ENCODE results near the gene SLC22A6. TPM values are rescaled to one million over a fixed set of nuclear protein-coding genes. Genes with fewer than 3 reads are reported as not detected.

The SLC22A6 gene
- total and polyA plus RNA-seq, 2 of the 13 experiments (the other 11 are each of a cell fraction or from before 2014, with no cell fraction given), result not detected

- H3K27me3 ChIP-seq (ENCODE audit: control insufficient read depth in 1 of 2, insufficient read depth in 2 of 2, low read length in 2 of 2), result peaks cover 8% of the 10 kb centered on the region in 2 experiments
- WGBS (ENCODE audit: low lambda C conversion rate), result 2% methylated on average over 4 of the region's 4 CpGs
- ATAC-seq (no peak), FAIRE-seq (no peak), DNase-seq (ENCODE audit: low spot score) (no peak)
- POLR2A ChIA-PET, result no interaction called here
- CTCF ChIA-PET (ENCODE audit: low intra/inter-chr PET ratio, low total read pairs), result no interaction called here
- H3K79me2 ChIP-seq (ENCODE audit: insufficient read depth, low read length), result no peaks in the 10 kb centered on the region
- H3K4me3 ChIP-seq (replicated peaks in 1 of 3; ENCODE audit: insufficient read depth in 1 of 3, low read depth in 2 of 3, low read length in 3 of 3), result no peak overlapping the region
- H2AFZ ChIP-seq (ENCODE audit: low read length), result no peak overlapping the region
- TF ChIP-seq FOXC1 (CRISPR knock-in tag; IDR thresholded peaks at IDR 0.05; ENCODE audit: borderline replicate concordance), result no peak
- BruUV-seq (replicated peaks), result no TSS peak
- in situ Hi-C loops (cut with HindIII; ENCODE audit: extremely low pct_ligation_motif_present, low pct_unique_long_range_greater_than_20kb), result no loop called here
- H3K9ac ChIP-seq (ENCODE audit: insufficient read depth, low read depth, low read length), result no peak overlapping the region
- no peaks in the 10 kb centered on the region for H4K20me1 ChIP-seq (ENCODE audit: insufficient read depth, low read length)
- no peaks in the 10 kb centered on the region for H3K9me3 ChIP-seq (ENCODE audit: low read length)
- H3K4me1 ChIP-seq (ENCODE audit: insufficient read depth, low read length), result no peaks in the 10 kb centered on the region
- H3K27ac ChIP-seq (ENCODE audit: extremely low read length, insufficient read depth, low read length), result no peak overlapping the region
- H3K4me2 ChIP-seq (ENCODE audit: low read depth, low read length), result no peak overlapping the region
- H3K36me3 ChIP-seq (replicated peaks in 1 of 2; ENCODE audit: control insufficient read depth in 1 of 2, insufficient read depth in 2 of 2, low read length in 2 of 2), result no peaks in the 10 kb centered on the region
- intact Hi-C loops (cut with micrococcal nuclease; ENCODE audit: unreplicated experiment), result no loop called here
Measured at GRCh38 chr11:62994775-62995174, 10.0 kb upstream of the SLC22A6 start.

- Histone ChIP-seq H4K20me1 (ENCODE audit: insufficient read depth, low read length) (no peaks in the 10 kb centered on the region), H3K36me3 (replicated peaks in 1 of 2; ENCODE audit: control insufficient read depth in 1 of 2, insufficient read depth in 2 of 2, low read length in 2 of 2) (no peaks in the 10 kb centered on the region), H3K4me3 (replicated peaks in 1 of 3; ENCODE audit: insufficient read depth in 1 of 3, low read depth in 2 of 3, low read length in 3 of 3) (no peak overlapping the region), H3K79me2 (ENCODE audit: insufficient read depth, low read length) (no peaks in the 10 kb centered on the region), H2AFZ (ENCODE audit: low read length) (no peak overlapping the region), H3K9me3 (ENCODE audit: low read length) (no peaks in the 10 kb centered on the region), H3K4me2 (ENCODE audit: low read depth, low read length) (no peak overlapping the region), H3K27ac (ENCODE audit: extremely low read length, insufficient read depth, low read length) (no peak overlapping the region), H3K27me3 (ENCODE audit: control insufficient read depth in 1 of 2, insufficient read depth in 2 of 2, low read length in 2 of 2) (peaks cover 4 to 12% of the 10 kb centered on the region in 2 experiments), H3K4me1 (ENCODE audit: insufficient read depth, low read length) (no peaks in the 10 kb centered on the region), H3K9ac (ENCODE audit: insufficient read depth, low read depth, low read length) (no peak overlapping the region)
- ChIA-PET CTCF (ENCODE audit: low intra/inter-chr PET ratio, low total read pairs) (no interaction called here), POLR2A (no interaction called here)
- intact Hi-C loops (cut with micrococcal nuclease; ENCODE audit: unreplicated experiment) (no loop called here), in situ Hi-C loops (cut with HindIII; ENCODE audit: extremely low pct_ligation_motif_present, low pct_unique_long_range_greater_than_20kb) (no loop called here)
- no TSS peak for BruUV-seq (replicated peaks)
- ATAC-seq (no peak), FAIRE-seq (no peak), DNase-seq (ENCODE audit: low spot score) (no peak)
- TF ChIP-seq PAF1 (CRISPR knock-in tag; IDR thresholded peaks at IDR 0.05) (no peak), HNRNPH1 (optimal IDR thresholded peaks at IDR 0.05; ENCODE audit: low read depth, low read length) (no peak), ZFP90 (CRISPR knock-in tag; IDR thresholded peaks at IDR 0.05; ENCODE audit: borderline replicate concordance) (no peak), ZNF354B (CRISPR knock-in tag; IDR thresholded peaks at IDR 0.05) (no peak)
- 0% methylated on average over 1 of the region's 5 CpGs for WGBS (ENCODE audit: low lambda C conversion rate)
Measured at GRCh38 chr11:62988276-62988675, 3.5 kb upstream of the SLC22A6 start.

All from HepG2 (cell line).